ENCODE measurements around the gene CCNF. TPM values are rescaled to one million over a fixed set of nuclear protein-coding genes. Genes with fewer than 3 reads are reported as not detected.

The CCNF gene
- polyA plus RNA-seq, 3 donors, result 0.34 to 0.97 (median 0.68) TPM

GRCh38 chr16:2475413-2476344, 46.4 kb downstream of the CCNF start:
- 15% methylated on average over 53 of the region's 55 CpGs for WGBS (ENCODE audit: insufficient coverage)
- Histone ChIP-seq H3K9ac (ENCODE audit: insufficient read depth, low read length, poor library complexity, severe bottlenecking) (peak overlapping the region; percentile 51), H3K4me2 (replicated peaks; ENCODE audit: extremely low read depth, low read length, poor library complexity, severe bottlenecking) (peak overlapping the region; percentile 80), H3K79me2 (ENCODE audit: insufficient read depth, low read length) (peaks cover 61% of the 10 kb centered on the region), H3K9me3 (replicated peaks in 1 of 2; ENCODE audit: control insufficient read depth in 1 of 2, insufficient read depth in 1 of 2, low read length in 2 of 2) (peaks cover 0 to 10% of the 10 kb centered on the region in 2 donors), H3K4me1 (ENCODE audit: control insufficient read depth in 1 of 2, insufficient read depth in 2 of 2, low read length in 2 of 2) (peaks cover 18 to 62% of the 10 kb centered on the region in 2 donors), H4K20me1 (ENCODE audit: insufficient read depth, low read length) (peaks cover 28% of the 10 kb centered on the region), H3K27me3 (ENCODE audit: control insufficient read depth in 2 of 2, insufficient read depth in 2 of 2, low read length in 2 of 2) (peaks cover 16 to 22% of the 10 kb centered on the region in 2 donors), H3K36me3 (replicated peaks in 1 of 2; ENCODE audit: control insufficient read depth in 1 of 2, insufficient read depth in 2 of 2, low read length in 2 of 2) (no peaks in the 10 kb centered on the region), H3K4me3 (replicated peaks in 1 of 3; ENCODE audit: low read depth in 2 of 3, low read length in 3 of 3) (peak overlapping the region; percentile 29 to 73 (median 47)), H3K27ac (ENCODE audit: low read depth in 1 of 2, low read length in 2 of 2) (peak overlapping the region in 1 of 2 donors; percentile 31), H2AFZ (ENCODE audit: insufficient read depth, low read depth, low read length, poor library complexity, severe bottlenecking) (peak overlapping the region; percentile 52)
- Mint-ChIP-seq H3K9me3 (peaks cover 0 to 9% (median under 1%) of the 10 kb centered on the region in 7 donors), H3K27me3 (ENCODE audit: low read depth in 3 of 3) (peaks cover 19 to 27% (median 23%) of the 10 kb centered on the region in 3 donors), H3K27ac (peak overlapping the region in 1 of 7 donors; percentile 41), H3K4me3 (peak overlapping the region; percentile 61 to 70), H3K36me3 (peaks cover 0 to 23% of the 10 kb centered on the region in 2 donors), H3K4me1 (peaks cover 37% of the 10 kb centered on the region)
- intact Hi-C loops (cut with micrococcal nuclease), result loop anchor here in 1 of 2 donors (1.0 to 10.0 kb wide), 2 partner anchors 13 to 51 kb away; partner anchors contain the start of gene CCNF
- peak; percentile 32 to 47 (median 41) for DNase-seq
- no peak for TF ChIP-seq CTCF (IDR thresholded peaks at IDR 0.05)

GRCh38 chr16:2476345-2476720, 47.1 kb downstream of the CCNF start:
- intact Hi-C loops (cut with micrococcal nuclease), result loop anchor here in 1 of 2 donors (10.0 kb wide), 1 partner anchor 52 kb away; the partner anchor contains the start of gene CCNF
- peaks cover 66% of the 10 kb centered on the region for H3K79me2 ChIP-seq (ENCODE audit: insufficient read depth, low read length)
- Mint-ChIP-seq H3K27ac (no peak overlapping the region), H3K4me1 (peaks cover 37% of the 10 kb centered on the region), H3K27me3 (ENCODE audit: low read depth in 3 of 3) (peaks cover 17 to 23% (median 19%) of the 10 kb centered on the region in 3 donors), H3K36me3 (peaks cover 1 to 30% of the 10 kb centered on the region in 2 donors), H3K9me3 (peaks cover 0 to 9% (median 0%) of the 10 kb centered on the region in 7 donors), H3K4me3 (peak overlapping the region; percentile 61 to 62)
- peaks cover 0 to 10% of the 10 kb centered on the region in 2 donors for H3K9me3 ChIP-seq (replicated peaks in 1 of 2; ENCODE audit: control insufficient read depth in 1 of 2, insufficient read depth in 1 of 2, low read length in 2 of 2)
- 80% methylated on average over 1 of the region's 9 CpGs for WGBS (ENCODE audit: insufficient coverage)
- no peak overlapping the region for H3K9ac ChIP-seq (ENCODE audit: insufficient read depth, low read length, poor library complexity, severe bottlenecking)
- H2AFZ ChIP-seq (ENCODE audit: insufficient read depth, low read depth, low read length, poor library complexity, severe bottlenecking), result no peak overlapping the region
- H3K4me1 ChIP-seq (ENCODE audit: control insufficient read depth in 1 of 2, insufficient read depth in 2 of 2, low read length in 2 of 2), result peaks cover 18 to 59% of the 10 kb centered on the region in 2 donors
- peaks cover 14 to 18% of the 10 kb centered on the region in 2 donors for H3K27me3 ChIP-seq (ENCODE audit: control insufficient read depth in 2 of 2, insufficient read depth in 2 of 2, low read length in 2 of 2)
- TF ChIP-seq CTCF (IDR thresholded peaks at IDR 0.05), result no peak
- H3K4me2 ChIP-seq (replicated peaks; ENCODE audit: extremely low read depth, low read length, poor library complexity, severe bottlenecking), result peak overlapping the region; percentile 80
- DNase-seq, result no peak
- no peaks in the 10 kb centered on the region for H3K36me3 ChIP-seq (replicated peaks in 1 of 2; ENCODE audit: control insufficient read depth in 1 of 2, insufficient read depth in 2 of 2, low read length in 2 of 2)
- peaks cover 33% of the 10 kb centered on the region for H4K20me1 ChIP-seq (ENCODE audit: insufficient read depth, low read length)
- peak overlapping the region in 1 of 3 experiments; percentile 73 for H3K4me3 ChIP-seq (replicated peaks in 1 of 3; ENCODE audit: low read depth in 2 of 3, low read length in 3 of 3)
- no peak overlapping the region for H3K27ac ChIP-seq (ENCODE audit: low read depth in 1 of 2, low read length in 2 of 2)

Measured in CD14-positive monocyte (primary cell).